Effector CD8-positive, alpha-beta T cell (primary cell): ENCODE data around the gene AOAH.

ENCODE experiments used
- DNase-seq: peaks from one replicate; lab custom pipeline; 2025; lab: John Stamatoyannopoulos, UW
- total RNA-seq, 4 experiments: gene quantifications; one replicate each; lab custom pipeline; 2026; lab: John Stamatoyannopoulos, UW

AOAH gene, protein sequence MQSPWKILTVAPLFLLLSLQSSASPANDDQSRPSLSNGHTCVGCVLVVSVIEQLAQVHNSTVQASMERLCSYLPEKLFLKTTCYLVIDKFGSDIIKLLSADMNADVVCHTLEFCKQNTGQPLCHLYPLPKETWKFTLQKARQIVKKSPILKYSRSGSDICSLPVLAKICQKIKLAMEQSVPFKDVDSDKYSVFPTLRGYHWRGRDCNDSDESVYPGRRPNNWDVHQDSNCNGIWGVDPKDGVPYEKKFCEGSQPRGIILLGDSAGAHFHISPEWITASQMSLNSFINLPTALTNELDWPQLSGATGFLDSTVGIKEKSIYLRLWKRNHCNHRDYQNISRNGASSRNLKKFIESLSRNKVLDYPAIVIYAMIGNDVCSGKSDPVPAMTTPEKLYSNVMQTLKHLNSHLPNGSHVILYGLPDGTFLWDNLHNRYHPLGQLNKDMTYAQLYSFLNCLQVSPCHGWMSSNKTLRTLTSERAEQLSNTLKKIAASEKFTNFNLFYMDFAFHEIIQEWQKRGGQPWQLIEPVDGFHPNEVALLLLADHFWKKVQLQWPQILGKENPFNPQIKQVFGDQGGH
- 32.8 to 308 (median 232) reads per million in 4 experiments for total RNA-seq

DNA sequence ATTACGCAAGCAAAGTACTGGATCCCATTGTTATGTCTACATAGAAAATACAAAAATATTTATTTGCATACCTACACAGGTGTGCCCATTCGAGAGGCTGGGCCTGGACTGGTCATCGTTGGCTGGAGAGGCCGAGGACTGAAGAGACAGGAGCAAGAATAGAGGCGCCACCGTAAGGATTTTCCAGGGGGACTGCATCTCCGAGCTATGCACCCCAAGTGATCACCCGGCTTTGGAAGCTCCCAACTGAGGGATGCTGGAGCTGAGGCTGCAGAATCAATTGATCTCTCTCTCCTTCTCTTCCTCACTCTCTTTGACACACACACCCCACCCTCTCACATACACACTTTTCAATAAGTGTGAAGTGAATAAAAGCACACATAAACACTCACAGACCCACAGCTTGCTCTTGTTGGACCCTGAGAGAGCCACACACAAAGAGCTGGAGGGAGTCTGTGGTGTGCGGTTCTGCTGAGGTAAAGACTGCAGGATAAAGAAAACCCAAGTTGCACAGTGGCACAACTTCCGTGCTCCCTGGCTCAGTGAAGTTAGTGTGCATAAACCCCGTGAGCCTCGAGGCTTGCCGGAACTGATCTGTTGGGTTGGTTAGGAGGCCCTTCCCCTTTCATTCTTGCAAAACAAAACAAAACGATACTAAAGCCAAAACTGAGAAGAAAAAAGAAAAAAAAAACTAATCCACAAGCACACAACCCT is at the start of gene AOAH:
AOAH (minus strand) TSS at position 544 of the 714 bp plus-strand sequence; CDS start at position 198, 346 bp downstream.
- peak; percentile 54 for DNase-seq

DNA sequence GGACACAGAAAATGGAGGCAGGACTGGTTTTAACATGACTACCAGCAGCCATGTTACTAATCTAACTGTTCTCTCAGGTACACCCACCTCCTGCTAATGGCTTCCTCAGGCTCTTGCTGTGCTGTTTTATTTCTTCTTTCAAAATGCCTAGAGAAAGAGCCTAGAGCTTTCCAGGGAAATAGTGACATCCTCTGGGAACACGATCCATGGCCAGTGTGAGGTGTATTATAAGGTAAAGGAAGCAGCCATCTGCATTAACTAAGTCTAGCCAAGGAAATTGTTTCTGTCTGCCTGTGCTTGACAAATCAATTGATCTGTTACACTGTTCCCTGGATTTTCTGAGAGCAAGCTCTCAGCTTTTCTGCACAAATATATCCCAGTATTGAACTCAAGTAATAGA is 42.2 kb upstream of the AOAH start:
- DNase-seq: no peak

DNA sequence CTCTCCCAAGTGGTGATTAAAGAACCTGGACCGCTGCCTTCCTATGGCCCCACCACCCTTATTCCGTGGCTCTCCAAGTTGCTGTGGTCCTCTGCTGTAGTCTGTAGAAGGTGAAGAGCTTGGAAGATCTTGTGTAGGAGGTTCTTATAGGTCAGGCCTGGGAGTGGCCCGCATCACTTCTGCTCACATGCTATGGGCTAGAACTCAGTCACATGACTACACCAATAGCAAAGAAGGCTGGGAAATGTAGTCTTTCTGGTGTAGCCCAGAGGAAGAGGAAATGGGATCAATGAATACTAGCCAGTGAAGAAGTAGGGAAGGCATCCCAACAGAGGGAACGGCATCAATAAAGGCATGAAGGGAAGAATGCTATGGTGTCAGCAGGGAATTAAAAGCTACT is 41.3 kb upstream of the AOAH start:
- no peak for DNase-seq

DNA sequence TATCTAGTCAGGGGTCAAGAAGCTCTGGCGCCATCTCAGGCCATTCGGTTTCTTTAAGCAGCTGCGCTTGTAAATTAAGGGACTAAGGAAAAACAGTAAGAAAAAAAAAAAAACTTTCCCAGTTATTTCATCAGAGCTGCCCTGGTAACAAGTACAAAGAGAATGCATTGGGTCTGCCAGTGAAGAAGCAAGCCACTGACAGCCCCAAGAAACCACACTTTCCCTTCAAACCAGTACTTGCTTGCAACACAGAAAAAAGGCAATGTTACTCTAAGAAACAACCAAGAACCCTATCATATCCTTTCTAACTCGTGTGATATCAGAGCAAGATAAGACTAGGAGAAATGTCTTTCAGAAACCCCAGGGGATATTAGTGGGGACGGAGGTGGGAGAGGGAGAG is 40.6 kb upstream of the AOAH start:
- DNase-seq: no peak

DNA sequence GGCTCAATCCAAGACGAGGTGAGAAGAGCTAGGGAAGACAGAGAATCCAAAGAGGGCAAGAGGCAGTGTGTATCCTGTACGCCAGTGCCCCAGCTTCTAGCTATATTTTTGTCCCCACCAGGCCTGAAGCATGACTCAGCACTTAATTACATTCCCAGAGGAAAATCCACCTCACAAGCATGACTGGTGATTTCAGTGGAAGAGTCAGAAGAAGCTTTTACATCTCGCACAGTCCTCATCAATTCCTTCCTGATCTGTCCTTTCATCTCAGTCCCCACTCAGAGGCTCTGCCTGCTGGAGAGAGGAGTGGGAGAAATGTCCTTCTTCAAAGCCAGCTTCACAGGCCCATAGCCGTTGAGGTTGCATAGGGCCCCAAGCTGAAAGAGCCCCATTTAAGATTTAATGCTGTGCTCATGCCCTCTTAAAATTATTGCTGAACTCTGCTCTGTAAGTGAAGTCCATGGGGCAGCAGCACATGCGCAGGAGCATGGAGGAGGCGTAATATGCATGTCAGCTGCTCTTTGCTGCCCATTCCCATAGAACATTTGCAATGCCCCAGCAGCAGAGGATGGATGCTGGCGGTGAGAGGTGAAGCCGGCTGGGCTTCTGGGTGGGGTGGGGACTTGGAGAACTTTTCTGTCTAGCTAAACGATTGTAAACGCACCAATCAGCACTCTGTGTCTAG is 39.0 kb upstream of the AOAH start:
- DNase-seq: no peak

DNA sequence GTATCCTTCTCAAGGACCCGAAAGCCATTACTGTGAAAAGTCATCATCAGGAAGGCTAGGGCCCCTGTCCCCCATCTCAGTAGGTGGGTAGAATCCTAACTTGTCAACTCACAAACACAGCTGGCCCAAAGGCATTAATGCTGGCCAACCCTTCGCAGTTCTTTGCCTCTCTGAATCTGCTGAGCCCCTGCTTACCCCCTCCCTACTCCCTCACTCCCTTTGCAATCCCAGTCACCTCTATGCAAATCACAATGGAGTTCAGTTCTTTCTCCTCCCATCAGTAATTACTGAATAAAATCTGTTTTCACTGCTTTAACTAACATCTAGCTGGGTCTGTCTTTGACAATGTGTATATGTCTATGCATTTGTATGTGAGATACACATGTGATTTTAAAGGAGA is 38.1 kb upstream of the AOAH start:
- no peak for DNase-seq

DNA sequence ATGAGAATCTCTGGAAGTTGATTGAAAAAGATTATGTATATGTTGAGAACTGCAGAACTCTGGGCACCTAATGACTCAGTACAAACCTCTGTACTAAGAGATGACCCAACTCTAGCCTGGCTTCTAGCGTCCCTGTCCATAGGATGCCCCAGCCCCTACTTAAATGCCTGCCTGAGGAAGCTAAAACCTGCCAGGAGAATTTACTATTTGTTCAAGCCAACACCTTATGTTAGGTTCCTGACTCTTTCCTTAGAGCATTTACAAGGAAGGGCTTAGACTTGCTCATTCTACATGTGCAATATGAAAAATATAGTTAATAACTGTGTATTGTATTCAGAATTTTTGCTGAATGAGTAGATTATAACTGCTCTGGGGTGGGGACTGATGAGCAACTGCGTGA is 37.5 kb upstream of the AOAH start:
- DNase-seq: no peak

DNA sequence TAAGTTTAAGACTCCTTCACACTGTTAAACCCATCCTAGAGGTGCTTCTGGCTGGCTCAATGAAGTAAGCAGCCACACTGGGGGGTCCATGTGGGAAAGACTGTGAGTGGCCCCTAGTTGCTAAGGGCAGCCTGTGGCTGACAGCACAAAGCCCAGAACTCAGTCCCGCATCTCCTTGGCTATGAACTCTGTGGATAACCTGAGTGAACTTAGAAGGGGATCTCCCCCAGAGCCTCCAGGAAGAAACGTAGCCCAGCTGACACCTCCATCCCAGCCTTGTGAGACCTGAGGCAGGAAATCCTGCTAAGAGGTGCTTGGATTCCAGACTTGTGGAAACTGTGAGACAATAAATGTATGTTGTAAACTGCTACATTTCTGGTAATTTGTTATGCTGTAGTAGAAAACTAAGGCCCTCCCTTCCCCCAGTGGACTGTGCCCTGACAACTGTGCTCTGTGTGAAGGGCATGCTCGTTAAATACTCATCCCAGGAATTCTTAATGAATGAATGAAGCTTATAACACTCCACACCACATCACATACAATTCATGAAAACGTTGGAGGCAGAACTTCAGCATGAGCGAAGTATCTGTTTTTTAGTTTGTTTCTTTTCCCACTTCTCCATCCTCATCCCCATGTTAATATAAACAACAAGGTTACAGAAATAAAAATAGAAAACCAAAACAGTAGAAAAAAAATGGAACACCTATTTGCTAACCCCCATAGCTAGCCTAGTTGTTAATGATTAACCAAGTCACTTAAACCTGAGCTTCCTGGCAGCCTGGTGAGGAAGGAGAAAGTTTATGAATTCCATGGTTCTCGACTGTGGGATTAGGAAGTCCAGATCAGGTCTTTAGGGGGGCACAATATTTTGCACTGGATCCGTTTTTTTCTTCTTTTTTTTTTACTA is 36.8 kb upstream of the AOAH start:
- no peak for DNase-seq

DNA sequence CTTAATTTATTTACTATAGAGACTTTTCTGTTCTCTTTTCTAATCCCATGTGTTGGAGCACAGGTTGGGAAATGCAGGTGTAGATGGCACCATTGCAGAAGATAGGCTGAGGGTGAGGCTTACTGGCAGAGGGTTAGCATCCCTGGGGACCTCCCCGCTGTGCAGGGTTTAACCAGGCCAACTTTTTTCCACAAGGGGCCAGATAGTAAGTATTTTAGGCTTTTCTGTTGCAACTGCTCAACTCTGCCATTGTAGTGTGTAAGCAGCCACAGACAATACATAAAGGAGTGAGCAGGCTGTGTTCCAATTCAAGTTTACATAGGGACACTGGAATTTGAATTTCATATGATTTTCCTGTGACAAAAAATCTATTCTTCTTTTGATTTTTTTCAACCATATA is 34.6 kb upstream of the AOAH start:
- no peak for DNase-seq

DNA sequence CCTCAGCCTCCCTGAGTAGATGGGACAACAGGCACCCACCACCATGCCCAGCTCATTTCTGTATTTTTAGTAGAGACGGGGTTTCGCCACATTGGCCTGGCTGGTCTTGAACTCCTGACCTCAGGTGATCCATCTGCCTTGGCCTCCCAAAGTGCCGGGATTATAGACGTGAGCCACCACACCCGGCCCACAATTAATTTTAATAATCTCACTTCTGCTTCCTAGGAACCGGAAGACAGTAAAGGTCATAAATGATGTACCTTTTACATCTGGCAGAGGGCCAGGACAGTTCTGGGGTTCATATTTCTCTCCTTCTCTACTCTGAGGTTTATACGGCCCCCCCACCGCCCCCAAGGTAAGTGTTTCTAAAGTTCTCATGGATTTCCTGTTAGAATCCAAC is 31.2 kb upstream of the AOAH start:
- no peak for DNase-seq

DNA sequence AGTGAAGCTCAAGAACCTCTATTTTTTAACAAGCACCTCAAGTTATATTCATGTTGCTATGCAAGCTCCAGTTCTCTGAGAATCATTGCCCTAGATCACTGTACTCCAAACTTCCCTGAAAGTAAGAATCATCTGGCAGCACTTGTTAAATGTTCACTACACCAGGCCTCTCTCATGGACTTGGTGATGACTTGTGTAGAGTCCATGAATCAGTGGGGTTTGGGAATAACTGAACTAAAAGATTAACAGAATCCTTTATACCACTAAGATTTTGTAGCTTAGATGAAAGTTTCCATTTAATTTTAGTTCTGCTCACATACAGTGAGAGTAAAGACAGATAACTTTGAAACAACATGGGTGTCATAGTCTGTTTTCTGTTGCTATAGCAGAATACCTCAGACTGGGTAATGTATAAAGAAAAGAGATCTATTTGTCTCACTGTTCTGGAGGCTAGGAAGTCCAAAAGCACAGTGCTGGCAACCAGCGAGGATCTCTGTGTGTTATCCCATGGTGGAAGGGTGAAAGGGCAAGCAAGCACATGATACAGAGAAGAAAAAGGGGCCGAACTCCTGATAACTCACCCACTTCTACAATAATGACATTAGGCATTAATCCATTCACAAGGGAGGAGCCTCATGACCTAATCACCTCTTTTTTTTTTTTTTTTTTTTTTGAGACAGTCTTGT is 27.9 kb upstream of the AOAH start:
- DNase-seq: no peak

DNA sequence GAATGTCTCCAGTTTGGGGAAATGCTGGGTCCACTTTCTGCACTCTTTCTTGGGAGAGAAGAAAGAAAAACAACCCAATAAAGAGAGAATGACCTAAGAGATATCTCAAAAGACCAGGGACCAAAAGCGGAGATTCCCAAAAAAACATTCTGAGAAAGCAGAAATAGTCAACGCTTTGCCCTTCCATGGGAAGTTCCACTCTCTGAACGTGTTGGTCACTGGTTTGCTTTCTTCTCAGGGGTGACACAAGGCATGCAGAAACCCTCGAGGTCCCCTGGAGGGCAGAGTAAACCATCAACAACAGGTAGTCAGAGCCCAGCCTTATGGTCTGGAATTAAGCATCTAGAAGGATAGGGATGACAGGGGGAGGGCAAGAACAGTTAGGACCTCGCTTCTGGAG is 26.2 kb upstream of the AOAH start:
- DNase-seq: no peak

DNA sequence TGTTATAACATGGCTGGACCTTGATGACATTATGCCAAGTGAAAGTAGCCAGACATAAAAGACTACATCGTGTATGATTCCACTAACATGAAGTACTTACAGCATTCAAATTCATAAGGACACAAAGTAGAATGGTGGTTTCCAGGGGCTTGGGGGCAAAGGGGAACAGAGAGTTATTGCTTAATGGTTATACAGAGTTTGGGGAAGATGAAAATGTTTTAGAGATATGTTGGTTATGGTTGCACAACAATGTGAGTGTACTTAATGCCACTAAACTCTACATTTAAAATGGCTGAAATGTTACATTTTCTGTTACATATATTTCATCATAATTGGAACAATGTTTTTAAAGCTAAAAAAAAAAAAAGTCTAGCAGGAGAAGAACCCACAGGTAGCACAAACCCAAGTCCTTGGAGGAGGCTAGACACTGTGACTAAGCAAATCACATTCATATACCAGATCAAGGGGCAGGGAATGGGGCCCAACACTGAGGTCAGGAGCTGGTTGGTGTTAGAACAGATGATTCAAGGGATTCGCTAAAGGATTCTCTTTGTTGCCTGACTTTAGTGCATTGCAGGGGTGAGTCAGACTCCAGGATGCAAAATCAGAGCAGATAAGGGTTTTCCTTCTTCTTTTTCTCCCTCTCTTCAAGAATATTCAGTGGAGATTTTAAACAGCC is 25.1 kb upstream of the AOAH start:
- no peak for DNase-seq

DNA sequence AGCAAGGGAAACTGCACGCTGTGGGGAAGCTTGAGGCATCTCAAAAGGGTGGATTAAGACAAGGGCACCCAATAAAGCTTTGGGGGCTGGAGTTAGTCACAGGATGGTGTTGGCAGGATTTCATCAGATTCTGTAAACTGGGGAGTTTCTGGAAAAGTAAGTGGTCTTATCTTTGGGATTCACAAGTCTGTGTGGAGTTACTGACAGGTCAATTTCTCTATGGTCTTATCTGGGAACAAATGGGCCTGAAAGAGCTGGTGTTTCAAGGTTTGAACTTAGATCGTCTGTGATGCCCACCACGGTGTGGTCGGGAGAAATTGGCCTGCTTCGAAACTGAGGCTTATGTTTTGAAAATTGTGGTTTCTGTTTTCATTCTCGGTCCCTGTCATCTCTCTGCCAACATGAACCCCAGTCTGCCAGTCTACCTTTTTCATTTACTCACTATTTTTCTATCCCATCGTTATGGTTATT is 23.8 kb upstream of the AOAH start:
- DNase-seq: no peak

DNA sequence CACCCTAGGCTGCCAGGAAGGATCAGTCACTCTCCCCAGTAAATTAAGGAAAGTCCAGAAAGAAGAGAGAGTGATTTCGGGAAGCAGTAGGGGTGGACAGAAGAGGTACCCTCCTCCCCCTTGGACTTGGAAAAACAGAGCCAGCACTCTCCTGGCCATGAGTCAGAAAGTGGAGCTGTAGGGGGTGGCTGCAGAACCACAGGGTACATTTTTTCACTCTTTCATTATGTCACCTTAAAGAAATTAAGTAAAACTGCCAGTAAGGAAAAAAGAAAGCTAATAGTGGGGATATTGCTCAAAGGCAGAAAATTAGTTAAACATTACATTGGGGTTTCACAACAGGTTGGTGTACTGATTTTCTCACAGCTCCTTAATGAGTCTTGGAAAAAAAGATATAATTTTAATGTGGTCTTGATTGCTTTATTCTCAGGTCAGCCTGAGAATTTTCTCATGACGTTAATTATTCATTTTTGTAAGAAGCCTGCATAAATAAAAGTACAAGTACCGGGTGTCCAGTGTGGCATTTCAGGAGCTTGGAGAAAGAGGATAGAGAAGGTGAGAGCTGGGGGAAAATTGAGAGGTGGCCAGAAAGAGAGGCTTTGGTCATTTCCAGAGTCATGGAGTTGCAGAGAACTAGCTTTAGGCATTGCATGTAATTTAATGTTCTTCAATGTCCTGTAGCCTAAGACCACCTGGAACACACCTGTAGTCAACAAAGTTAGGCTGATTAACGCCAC is 23.2 kb upstream of the AOAH start:
- no peak for DNase-seq

DNA sequence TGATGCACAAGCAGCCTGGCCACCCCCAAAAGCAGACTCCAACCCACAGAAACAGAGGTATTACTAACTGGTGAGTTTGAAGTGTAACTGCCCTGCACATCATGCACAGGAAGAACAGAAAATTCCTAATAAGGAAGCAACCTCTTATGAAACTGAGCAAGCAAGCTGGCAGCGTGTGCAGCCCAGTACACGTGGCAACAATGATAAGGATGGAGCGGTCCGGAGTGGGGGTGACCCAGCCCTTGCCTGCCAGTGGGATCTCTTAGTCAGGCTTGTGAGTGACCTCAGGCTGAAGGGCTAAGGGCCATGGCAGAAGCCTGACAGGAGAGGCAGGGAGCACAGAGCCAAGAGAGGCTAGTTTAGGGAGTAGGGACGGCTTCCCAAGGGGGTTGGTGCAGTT is 22.1 kb upstream of the AOAH start:
- DNase-seq: no peak

DNA sequence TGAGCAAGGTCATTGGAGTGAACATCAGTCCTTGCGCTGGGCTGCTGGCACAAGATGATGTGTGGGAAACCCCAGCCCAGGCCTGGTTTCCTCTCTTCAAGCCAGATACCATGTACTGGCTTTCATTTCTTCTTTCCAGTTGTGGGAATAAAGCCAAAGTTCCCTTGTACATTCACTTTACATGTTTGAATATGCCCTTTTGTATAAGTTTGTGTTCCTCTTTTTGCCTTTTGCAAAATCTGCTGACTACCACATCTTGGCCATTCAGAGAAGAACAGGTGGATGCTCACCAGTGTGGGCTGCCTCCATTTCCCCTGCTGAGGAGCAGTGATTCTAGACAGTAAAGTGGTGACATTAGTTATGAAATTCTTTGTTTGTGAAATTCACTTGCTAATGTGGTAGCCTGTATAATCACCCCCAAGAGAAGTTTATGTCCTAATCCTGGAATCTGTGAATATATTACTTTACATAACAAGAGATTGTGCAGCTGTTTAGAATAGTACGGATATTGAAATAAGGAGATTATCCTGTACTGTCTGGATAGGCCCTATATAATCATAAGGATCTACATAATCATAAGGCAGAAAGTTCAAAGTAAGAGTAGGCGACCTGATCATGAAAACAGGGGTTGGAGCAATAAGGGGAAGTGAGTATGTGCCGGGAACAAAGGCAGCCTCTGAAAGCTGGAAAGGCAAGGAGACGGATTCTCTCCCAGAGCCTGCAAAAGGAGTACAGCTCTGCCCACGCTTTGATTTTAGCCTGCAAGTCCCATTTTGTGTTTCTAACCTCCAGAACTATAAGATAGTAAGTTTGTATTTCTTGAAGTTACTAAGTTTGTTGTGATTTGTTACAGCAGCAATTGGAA is 18.8 kb upstream of the AOAH start:
- DNase-seq: no peak

DNA sequence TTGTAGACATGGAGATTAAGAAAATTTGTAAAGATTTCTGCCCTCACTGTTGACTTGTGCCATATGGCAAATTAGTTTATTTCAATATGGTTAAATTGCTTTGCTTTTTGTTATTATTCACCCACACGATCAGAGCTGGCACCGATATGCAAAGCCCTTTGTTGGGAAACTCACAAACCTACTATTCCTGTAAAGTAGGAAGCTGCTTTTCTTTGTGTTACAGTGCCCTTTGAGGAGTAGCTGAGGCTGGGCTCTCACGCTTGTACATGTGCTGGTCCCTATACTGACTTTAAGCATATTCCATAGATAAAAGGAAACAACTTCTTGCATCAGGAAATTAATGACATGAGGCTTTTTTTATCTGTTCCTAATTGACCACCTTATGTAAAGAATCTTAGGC is 17.6 kb upstream of the AOAH start:
- DNase-seq: no peak
